22Rv1 (cell line): ENCODE data around the gene DEAF1.

ENCODE experiments used
- CTCF ChIP-seq: fragments of 450-650 bp; IDR thresholded peaks from 2 replicates; pipeline ENCODE4 v1.5.1; 2017; ENCODE audit warnings: mild to moderate bottlenecking
- ZFX ChIP-seq: fragments of 450-650 bp; IDR thresholded peaks from 2 replicates; pipeline ENCODE4 v1.6.1; 2017; ENCODE audit warnings: antibody characterized with exemption, borderline replicate concordance

- TF ChIP-seq CTCF, result no peak
- TF ChIP-seq ZFX, result no peak
Measured at GRCh38 chr11:742156-742546, 47.1 kb upstream of the DEAF1 start.
